Measurements from ENCODE around the gene APMAP.
A peak's percentile ranks its signal among the peaks of the same experiment; 100 is the strongest.

The APMAP gene, protein sequence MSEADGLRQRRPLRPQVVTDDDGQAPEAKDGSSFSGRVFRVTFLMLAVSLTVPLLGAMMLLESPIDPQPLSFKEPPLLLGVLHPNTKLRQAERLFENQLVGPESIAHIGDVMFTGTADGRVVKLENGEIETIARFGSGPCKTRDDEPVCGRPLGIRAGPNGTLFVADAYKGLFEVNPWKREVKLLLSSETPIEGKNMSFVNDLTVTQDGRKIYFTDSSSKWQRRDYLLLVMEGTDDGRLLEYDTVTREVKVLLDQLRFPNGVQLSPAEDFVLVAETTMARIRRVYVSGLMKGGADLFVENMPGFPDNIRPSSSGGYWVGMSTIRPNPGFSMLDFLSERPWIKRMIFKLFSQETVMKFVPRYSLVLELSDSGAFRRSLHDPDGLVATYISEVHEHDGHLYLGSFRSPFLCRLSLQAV

DNA sequence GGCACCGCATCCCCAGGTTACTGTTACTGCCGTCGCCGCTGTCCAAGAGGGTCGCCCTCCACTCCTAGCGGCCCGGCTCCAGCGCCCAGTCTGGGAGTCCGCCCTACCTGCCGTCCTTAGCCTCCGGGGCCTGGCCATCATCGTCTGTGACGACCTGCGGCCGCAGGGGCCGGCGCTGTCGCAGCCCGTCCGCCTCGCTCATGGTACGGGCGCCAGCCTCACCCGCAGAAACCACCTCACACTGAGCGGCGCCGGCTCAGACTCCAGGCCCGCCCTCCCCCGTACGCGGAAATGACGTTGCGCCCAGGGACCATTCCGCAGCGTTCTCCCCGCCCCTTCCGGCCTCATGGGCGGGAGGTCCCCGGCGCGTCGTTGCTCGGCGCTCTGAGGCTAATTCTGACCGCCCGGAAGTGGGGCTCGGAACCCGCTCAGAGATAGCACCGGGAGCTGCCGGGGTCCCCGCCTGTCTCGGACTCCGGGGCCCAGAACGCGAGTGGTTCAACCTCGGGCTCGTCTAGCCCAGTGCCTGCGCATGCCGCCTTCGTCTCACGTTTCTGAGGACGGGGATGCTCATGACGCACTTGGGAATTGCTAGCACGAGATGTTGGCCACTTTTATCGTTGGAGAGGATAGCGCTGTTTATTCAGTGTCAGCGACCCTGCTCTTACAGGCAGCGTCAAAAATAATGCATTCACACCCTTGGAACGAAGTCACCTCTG, at the start of gene APMAP:
Gene APMAP (minus strand): TSS at position 265 of the 719 bp plus-strand sequence. CDS start 63 bp downstream, at position 202.
- peak; percentile 98 for DNase-seq (ENCODE audit: low spot score)

DNA sequence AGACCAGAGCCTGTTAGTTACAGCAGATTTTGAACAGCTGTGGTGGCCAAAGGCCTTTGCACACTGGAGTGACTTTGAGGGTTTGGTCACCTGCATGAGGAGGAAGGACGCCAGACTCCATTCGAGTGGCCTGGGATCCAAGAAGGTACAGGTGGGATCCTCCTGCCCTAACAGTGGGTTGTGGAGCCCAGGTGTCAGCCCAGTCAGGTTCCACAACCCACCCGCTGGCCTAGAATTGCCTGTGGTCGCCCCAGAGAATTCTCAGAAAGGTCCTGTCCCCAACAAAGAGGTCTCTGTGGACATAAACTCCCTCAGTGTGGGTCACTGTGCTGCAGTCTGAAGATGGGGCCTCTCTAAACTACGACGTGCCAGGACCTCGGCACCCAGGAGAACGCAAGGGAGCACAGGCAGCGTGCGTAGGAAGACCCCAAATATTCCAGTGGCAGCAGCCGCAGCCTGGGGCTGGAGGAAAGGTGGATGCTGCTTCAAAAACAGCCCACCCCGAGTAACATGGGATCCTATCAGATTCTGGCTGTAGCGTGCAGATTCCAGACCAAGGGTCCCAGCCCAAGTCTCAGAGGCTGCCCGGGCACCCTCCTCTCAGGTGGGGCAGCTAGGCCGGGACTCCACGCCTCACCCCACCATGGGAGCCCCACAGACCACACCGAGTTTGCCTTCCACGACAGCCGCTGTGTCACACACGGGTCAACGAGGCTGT, 49.4 kb upstream of the APMAP start:
- DNase-seq (ENCODE audit: low spot score): no peak

DNA sequence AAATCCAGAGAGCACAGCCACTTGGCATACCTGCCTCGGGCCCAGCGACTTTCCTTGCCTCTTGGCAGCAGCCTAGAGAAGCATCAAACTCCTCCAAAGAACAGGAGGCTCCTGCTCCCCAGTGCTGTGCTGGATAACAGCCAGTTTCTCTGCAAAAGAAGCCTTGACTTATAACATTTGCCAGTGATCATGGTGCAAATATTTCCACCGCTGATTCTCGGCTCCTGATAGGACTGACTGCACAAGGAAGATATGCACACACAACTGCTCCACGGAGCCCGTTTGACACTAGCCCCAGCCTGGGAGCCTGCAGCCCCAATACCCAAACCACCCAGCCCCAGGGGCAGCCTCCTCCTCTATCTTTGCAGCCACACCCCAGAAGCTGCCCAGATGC, 47.9 kb upstream of the APMAP start:
- peak; percentile 68 for DNase-seq (ENCODE audit: low spot score)

DNA sequence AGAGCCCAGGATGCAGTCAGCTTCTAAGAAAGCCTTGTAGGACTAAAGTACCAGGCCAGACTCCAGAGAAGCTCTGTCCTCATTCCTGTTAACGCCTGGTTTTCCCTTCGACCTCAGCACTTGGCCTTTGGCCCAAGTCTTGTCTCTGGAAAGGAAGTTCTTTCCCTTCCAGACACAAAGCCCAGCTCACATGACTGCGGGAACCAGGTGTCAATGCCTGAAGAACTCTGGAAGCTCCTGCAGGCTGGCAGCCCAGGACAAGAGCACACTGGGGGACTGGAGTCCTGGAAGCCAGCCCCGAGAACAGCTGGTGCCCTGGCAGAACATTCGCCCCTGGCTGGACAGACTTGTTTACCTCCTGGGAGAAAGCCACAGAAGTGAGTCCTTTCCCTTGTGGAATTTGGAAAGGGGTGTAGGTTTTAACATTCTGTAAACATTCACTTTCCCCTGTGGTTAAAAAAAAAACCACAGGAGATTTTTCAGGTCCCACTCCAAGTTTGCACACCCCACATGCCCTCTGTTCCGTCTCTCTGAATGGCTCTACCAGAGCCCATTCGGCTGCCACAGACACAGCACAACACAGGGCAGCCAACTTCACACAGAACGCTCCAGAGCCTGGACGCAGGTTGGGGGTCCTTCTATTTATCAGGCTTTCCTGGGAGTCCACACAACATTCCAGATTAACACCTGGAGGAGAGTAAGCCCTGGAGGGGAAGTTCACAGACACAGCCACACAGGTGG, 47.3 kb upstream of the APMAP start:
- DNase-seq (ENCODE audit: low spot score): peak; percentile 75

DNA sequence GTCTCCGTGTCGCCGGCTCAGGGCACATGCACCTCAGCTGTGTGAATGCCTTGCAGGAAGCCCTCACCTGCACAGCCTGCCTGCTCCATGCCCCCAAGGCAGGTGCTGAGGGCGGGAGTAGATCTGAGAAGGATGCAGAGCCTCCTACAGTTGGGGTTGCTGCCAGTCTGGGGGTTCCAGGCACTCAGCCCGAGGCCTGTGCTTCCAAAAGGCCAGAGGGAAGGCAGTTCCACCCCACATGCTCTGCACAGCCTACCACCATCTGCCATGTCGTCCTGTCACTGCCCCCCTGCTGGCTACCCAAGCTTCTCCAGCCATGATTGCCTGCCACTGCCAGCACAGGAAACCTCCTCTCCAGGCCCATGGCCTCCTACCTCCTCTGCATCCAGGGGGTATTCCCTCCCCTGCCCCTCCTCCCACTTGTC, 46.1 kb upstream of the APMAP start:
- no peak for DNase-seq (ENCODE audit: low spot score)

DNA sequence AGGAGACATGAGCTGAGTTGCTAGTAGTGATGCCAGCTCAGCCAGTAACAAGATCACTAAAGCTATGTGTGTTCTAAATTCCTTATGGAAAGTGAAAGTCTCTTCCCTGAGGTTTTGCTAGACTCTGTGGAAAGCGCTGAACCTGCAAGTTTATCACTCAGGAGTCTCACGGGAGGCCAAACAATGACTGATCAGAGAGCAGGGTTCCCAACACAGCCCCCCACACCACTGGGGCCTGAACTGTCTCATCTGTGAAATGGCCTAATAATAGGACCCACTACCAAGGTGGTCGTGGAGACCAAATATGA, 45.5 kb upstream of the APMAP start:
- DNase-seq (ENCODE audit: low spot score): no peak

DNA sequence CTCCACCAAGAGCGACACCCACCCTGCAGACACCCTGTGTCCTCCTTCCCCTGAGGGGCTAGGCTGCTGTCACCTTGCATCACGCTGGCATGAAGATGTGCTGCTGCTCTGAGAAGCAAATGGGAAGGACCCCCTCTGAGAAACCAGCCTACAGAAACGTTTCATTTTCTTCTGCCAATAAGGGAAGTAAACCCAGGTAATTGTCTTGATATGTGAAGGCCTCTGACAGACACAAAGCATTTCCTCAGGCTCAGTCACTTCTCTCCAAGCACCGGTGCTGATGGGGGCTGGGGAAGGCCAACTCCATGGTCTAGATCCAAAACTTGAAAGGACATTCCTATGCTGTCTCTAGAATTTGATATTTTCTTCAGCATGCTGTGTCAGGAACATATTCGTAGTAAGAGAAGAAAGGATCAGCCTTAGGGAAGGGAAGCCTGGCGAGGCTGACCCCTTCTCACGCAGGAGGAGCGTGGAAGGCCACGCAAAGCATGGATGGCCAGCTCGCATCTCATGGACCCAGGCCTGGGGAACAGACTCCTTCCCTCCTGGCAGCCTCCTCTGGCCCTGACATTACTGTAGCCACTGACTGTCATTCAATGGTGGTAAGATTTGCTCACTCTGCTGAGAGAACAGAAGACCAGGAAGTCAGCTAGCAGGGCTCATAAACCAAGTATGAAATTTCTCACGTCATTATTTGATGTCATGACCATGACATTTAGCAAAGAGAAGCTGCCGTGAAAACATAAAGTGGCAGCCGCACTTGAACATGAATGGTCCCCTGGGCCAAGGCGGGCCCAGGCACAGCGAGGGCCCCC, 44.9 kb upstream of the APMAP start:
- no peak for DNase-seq (ENCODE audit: low spot score)

DNA sequence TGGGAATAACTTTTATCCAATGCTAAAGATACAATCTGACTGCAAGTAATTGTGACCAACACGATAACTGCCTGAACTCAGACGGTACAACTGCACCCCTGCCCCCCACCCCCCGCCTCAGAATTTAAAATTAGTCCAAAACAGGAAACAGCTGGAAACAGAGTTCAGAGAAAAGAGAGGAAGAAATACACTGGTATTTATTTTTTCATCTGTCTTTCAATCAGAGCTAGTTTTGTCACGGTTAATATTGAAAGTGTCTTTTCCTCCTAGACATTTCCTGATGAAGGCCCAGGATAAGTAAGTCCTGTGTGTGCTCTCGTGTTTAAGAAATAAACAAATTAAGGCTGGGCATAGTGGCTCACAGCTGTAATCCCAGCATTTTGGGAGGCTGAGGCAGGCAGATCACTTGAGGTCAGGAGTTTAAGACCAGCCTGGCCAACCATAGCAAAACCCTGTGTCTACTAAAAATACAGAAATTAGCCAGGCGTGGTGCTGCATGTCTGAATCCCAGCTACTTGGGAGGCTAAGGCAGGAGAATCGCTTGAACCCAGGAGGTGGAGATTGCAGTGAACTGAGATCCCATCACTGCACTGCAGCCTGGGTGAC, 43.9 kb upstream of the APMAP start:
- no peak for DNase-seq (ENCODE audit: low spot score)

DNA sequence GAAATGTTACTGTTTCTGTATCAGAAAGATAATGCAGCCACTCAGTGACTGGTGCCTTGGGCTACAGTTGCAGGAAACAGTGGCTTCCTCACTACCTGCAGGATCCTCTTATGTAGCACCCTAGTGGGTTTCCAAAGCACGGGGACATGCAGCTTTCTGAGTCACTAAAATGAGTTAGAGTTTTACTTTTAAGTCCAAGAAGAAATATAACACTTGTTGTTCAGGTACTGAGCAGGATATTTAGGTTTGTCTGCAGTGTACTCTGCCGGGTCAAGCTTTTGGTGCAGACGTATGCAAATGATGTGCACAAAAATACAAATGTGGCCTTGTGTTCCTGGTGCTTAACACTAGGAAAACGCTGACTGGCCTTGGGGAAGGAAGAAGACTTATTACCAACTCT, 43.4 kb upstream of the APMAP start:
- no peak for DNase-seq (ENCODE audit: low spot score)

DNA sequence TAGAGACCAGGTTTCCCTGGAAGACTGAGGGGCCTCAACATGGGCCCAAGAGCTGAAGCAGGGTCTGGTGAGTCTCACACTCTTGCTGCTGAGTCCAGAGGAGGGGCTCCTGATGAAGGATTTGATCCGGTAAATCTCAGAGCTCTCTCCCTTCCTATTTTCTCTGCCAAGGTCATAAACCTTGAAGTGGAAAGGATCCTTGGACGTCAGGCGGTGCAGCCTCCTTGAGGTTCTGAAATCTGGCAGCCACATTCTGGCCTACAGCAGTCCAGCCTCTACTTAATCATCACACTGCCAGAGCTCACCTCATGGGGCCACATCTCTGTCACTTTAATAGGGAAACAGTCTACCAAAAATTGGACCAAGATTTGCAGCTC, 41.4 kb upstream of the APMAP start:
- DNase-seq (ENCODE audit: low spot score): no peak

DNA sequence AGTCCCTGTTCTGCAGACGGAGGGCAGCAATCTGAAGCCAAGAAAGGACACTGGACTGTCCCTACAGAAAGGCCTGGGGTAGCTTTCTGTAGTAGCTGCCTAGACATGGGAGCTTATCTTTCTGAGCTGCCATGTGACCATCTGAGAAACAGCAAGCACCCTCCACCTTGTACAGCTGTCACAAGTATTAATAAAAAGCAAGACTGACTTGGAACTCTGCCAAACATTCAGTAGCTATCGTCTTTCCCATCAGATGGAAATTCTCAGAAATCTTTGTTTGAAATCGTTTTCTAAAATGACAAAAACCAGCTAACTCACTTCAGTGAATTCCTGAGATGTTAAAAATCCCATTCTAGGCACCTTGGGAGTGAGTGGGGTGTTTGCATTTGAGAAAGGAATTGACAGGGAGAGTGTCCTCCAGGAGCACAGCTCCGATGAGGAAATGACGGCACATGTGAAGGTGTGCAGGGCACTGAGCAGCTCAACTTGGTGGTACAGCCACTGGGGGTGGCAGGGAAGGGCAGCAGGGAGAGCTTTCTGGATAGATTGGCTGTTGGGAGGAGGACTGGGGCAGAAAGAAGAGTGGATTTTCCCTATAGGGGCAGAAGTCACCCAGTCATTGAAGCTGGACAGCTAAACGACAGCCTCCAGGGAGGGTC, 40.8 kb upstream of the APMAP start:
- DNase-seq (ENCODE audit: low spot score): no peak

DNA sequence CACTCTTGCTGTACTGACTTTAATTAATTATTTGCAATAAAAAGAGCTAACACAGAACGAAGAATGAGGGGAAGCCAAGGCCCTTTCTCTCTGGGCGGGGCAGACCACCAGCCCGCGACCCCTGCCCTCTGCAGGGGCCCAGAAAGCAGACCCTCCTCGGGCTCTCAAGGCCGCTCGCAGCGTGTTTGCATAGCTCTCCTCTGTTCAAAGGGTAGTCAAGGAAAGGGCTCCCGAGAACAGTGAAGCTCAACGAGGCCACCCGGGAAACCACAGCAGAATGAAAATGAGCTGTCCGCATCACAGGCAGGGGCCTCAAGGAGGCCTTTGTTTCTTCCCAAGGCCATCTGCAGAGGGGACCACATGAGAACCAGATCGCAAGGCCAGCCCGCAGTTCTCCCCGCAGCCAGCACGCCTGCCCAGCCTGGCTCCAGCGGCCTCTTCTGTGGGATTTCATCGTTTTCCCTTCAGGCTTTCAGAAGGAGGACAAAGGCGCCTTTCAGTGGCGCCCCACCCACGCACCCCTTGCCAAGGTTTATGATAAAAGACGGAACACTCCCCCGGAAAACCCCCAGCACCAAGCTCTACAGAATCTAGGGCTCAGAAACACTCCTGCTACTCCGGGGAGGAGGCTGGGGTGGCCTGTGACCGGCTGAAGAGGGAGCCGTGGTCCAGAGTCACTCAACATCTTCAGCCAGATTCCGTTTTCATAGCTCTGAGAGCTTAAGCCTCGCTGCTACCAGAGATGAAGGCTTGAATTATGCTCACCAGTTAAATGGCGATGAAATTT, 40.1 kb upstream of the APMAP start:
- no peak for DNase-seq (ENCODE audit: low spot score)

DNA sequence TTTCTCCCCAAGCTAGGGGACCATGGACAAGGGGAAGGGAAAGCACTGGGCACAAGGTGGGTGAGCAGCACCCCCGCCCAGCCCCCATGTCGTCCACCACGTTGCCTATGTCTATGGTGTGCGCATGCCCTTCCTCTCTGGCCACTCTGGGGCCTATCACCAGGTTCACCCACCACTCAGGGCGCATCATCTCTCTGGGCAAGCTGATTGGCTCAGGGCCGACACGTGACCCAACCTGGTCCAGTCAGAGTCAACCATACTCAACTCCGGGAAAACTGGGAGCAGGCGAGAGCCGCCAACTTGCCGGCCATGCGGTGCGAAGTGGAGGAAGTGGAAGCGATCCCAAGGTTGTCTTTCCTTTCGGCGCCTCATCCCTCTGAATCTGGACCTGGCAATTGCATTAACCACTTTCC, 39.5 kb upstream of the APMAP start:
- DNase-seq (ENCODE audit: low spot score): no peak

DNA sequence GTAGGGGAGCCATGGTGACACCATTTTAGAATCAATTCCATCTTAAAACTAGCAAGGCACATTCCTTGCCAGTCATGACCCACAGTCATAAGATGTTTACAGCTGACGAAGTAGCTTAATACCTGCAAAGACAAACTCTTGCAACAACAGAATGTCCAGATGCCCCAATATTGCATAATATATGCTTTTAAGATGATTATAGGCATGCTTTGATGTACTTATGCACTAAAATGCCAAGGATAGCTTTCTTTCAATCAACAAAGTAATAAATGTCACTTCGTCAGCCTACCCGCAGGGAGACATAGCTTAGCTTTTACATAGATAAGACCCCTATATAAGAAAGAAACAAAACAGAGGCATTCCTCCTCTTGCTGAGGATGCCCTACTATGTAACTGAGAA, 38.7 kb upstream of the APMAP start:
- no peak for DNase-seq (ENCODE audit: low spot score)

DNA sequence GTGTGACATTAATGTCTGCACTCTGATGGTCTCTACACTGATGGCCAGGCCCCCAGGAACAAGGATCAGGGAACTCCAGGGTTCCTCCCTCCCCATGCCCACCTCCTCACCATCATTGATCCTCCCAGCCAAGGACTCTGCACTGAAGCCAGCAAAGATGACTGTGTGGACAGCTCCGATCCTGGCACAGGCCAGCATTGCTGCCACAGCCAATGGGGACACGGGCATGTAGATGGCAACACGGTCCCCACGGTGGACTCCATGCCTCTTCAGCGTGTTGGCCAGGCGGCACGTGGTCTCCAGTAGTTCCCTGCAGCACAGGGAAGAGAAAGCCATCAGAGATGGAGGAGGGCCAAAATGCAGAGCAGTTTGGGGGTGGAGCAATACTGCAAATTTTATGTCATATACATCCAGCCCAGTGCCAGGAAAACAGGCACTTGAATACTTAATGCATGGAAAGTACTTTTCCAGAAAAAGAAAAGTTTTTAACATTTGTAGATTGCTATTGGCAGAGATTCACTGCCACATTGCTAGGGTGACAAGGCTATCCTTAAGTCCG, 38.2 kb upstream of the APMAP start:
- no peak for DNase-seq (ENCODE audit: low spot score)

DNA sequence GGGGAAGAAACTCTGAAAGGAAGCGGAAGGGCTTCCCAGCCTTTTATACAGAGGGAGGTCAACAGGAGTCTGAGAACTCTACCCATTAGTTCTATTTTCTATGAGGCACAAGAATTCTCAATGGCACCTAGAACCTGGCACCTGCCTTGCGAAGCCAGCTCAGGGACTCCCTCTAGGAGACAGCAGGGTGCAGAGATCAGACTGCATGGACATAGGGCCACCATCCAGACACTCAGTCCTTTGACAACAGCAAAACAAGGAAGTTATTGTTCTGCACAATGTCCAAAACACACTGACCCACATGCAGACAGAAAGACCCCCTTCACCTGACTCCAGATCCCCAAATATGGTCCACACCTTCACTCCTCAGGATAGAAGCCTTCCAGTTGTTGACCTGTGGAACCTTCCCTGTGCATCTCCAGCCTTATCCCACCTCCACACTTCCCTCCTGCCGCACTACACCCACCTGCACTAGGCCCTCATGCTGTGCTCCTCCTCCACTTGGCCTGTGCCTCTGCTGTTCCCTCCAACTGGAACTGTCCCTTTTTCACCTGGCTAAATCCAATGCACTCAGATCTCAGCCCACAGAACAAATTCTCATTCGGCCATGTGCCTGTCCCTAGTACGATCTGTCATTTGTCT, 37.6 kb upstream of the APMAP start:
- DNase-seq (ENCODE audit: low spot score): no peak

DNA sequence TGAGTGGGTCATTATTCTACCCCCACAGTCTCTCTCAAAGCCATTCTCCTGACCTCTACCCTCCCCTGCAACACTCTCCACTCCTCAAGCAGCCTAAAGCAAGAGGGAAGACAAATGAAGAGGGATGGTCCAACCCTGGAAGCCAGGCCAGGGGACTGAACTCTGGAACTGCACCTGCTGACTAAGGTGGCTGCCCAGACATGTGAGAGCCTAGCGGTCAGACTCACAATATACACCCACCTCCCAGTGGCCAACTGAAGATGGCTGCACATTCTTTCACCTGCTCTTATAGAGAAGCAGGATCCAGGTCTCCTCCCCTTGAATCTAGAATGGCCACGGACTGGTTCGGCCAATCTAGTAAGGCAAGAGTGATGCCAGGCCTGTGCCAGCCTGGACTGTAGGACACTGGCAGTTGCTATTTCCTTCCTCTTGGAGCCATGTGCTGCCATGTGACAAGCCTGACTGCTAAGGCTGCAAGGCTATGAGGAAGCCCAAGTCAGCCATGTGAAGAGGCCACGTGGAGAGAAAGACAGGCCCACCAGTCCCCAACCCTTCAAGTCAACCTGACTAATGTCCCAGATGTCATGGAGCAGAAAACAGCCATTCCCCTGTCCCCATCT, 33.5 kb upstream of the APMAP start:
- no peak for DNase-seq (ENCODE audit: low spot score)

DNA sequence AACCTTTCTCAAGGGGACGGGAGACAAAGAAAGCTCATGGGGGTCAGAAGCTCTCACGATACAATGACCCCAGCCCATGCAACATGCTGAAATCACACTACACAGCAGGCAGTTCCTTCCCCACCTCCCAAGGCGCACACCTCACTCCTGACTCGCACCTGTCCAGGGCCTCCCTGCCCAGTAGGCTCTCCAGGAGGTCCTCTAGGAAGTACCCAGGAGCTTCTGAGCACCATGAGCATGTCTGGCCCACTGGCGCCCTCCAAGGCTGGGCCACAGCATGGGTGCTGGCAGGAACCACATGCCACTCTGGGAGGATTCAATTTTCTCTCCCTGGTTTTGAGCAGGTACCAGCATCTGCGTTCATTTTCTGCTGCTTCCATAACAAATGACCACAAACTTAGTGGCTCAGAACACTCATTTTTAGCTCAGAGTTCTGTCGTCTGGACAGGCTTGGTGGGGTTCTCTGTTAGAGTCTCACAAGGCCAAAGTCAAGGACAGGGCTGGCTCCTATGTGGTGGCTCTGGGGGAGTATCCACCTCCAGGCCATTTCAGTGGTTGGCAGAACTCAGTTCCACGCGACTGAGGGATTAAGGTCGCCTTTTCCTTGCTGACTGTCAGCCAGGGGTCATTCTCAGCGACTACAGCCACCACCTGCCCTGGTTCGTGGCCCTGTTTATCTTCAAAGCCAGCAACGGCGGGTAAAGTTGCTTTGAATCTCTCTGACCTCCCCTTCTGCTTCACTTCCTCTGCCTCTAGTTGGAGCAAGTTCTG, 32.7 kb upstream of the APMAP start:
- DNase-seq (ENCODE audit: low spot score): no peak

All from AG08395 (cell line).